Stomach (tissue), 9 donors: ENCODE data around the gene BICRA. TPM values are rescaled to one million over a fixed set of nuclear protein-coding genes. Genes with fewer than 3 reads are reported as not detected.
A peak's percentile ranks its signal among the peaks of the same experiment; 100 is the strongest.

ENCODE experiments used
- DNase-seq, 2 donors: peaks; one replicate each; pipeline versions ENCODE4 v3.0.0 to v3.0.0-alpha.2; 2013 to 2019
- H3K27ac ChIP-seq, 5 donors: fragments of 200-600 bp in 4 of 5; sonication (generic) in 4 of 5; one replicate each; pipeline ENCODE4 v1.5.1; 2013 to 2019; ENCODE audit warnings: mild to moderate bottlenecking in 1 of 5, moderate library complexity in 1 of 5
- H3K27me3 ChIP-seq, 3 donors: fragments of 200-600 bp; sonication (generic); one replicate each; pipeline ENCODE4 v1.5.1; 2017 to 2019; ENCODE audit warnings: mixed run types in 1 of 3
- H3K36me3 ChIP-seq, 4 donors: fragments of 200-600 bp; sonication (generic); 1 replicate in 3 of 4; 2 replicates in 1 of 4; pipeline ENCODE4 v1.5.1; 2016 to 2019
- H3K4me1 ChIP-seq, 4 donors: fragments of 200-600 bp; sonication (generic); one replicate each; pipeline ENCODE4 v1.5.1; 2016 to 2019
- H3K4me3 ChIP-seq, 4 donors: fragments of 200-600 bp; sonication (generic) in 3 of 4; one replicate each; pipeline ENCODE4 v1.5.1; 2016 to 2019; ENCODE audit warnings: mild to moderate bottlenecking in 1 of 4
- H3K9me3 ChIP-seq, 4 donors: fragments of 200-600 bp; sonication (generic); one replicate each; pipeline ENCODE4 v1.5.1; 2016 to 2019
- CTCF ChIP-seq, 7 experiments: fragments of 450-650 bp in 4 of 7; fragments of 200-600 bp in 3 of 7; sonication (generic) in 3 of 7; IDR thresholded peaks; one replicate each; pipeline ENCODE4 v1.5.1; 2016 to 2019; ENCODE audit warnings: antibody characterized with exemption in 7 of 7, control low read depth in 2 of 7, mild to moderate bottlenecking in 1 of 7
- EP300 ChIP-seq: sonication (generic); formaldehyde crosslinking; IDR thresholded peaks from one replicate; pipeline ENCODE4 v1.6.1; 2017; ENCODE audit warnings: antibody characterized with exemption
- POLR2A ChIP-seq, 4 donors: fragments of 450-650 bp; IDR thresholded peaks; one replicate each; pipeline ENCODE4 v1.6.1; 2016; ENCODE audit warnings: antibody characterized with exemption in 4 of 4, control low read depth in 2 of 4, mild to moderate bottlenecking in 1 of 4, moderate library complexity in 1 of 4
- POLR2AphosphoS5 ChIP-seq, 3 donors: sonication (generic); formaldehyde crosslinking; IDR thresholded peaks; one replicate each; pipeline ENCODE4 v1.6.1; 2016; ENCODE audit warnings: antibody characterized with exemption in 3 of 3
- WGBS, 5 donors: extraction: QIAGEN DNeasy Blood & Tissue Kit in 3 of 5; methylation state at CpG; one replicate each; pipeline versions ENCODE4 v1.1.5 to v1.1.7; 2013 to 2018; 5-methylcytosine and 5-hydroxymethylcytosine counted together
- intact Hi-C: fragments of 100-400 bp; cut with DNase I; formaldehyde crosslinking; loops from one replicate; pipeline ENCODE4 v1.15.1; 2023; ENCODE audit warnings: low total_unique reads
- polyA plus RNA-seq, 3 donors: library from polyadenylated mRNA; stranded (reverse); fragments of 200-250 nt; gene quantifications; one replicate each; pipeline ENCODE4 v1.2.3, GENCODE V29; 2013
- total RNA-seq, 5 donors: library from RNA; depleted of rRNA; stranded (reverse); fragments of >200 nt; gene quantifications; one replicate each; pipeline versions ENCODE4 v1.1.0 to v1.2.3, GENCODE V29; 2014 to 2016
- donor health status: healthy with polysubstance abuse.
- donor health status: Bipolar disorder and iron deficiency.
- donor health status: healthy.

BICRA gene
- total and polyA plus RNA-seq, 8 donors = 2.7 to 13.4 (median 9.5) TPM

GRCh38 chr19:47680858-47681332 is 72.0 kb downstream of the BICRA start:
- Histone ChIP-seq H3K27me3 (no peaks in the 10 kb centered on the region), H3K9me3 (no peaks in the 10 kb centered on the region), H3K27ac (no peak overlapping the region), H3K36me3 (peaks cover 32 to 87% (median 85%) of the 10 kb centered on the region in 4 donors), H3K4me1 (peaks cover 0 to 22% (median 16%) of the 10 kb centered on the region in 4 donors), H3K4me3 (no peak overlapping the region)
- WGBS, 5 donors = 71 to 89% (median 83%) methylated on average over 8 to 34 of the region's 34 CpGs
- DNase-seq = no peak
- TF ChIP-seq POLR2AphosphoS5 (IDR thresholded peaks at IDR 0.05) (no peak), EP300 (no peak), POLR2A (IDR thresholded peaks at IDR 0.05) (no peak), CTCF (IDR thresholded peaks at IDR 0.05) (no peak)
- intact Hi-C loops = no loop called here

- Histone ChIP-seq H3K9me3 (no peaks in the 10 kb centered on the region), H3K27ac (no peak overlapping the region), H3K4me1 (peaks cover 0 to 22% (median 16%) of the 10 kb centered on the region in 4 donors), H3K27me3 (no peaks in the 10 kb centered on the region), H3K4me3 (no peak overlapping the region), H3K36me3 (peaks cover 30 to 87% (median 84%) of the 10 kb centered on the region in 4 donors)
- TF ChIP-seq EP300 = no peak
- no peak for TF ChIP-seq POLR2AphosphoS5 (IDR thresholded peaks at IDR 0.05)
- TF ChIP-seq CTCF (IDR thresholded peaks at IDR 0.05) = no peak
- WGBS, 5 donors = 77 to 88% (median 78%) methylated on average over 6 of the region's 6 CpGs
- no peak for DNase-seq
- intact Hi-C loops = no loop called here
Measured at GRCh38 chr19:47681388-47681787, 72.5 kb downstream of the BICRA start.

- DNase-seq = no peak
- WGBS, 5 donors = 92 to 96% (median 95%) methylated on average over 13 to 23 of the region's 23 CpGs
- Histone ChIP-seq H3K4me3 (no peak overlapping the region), H3K27ac (no peak overlapping the region), H3K36me3 (peaks cover 27 to 86% (median 81%) of the 10 kb centered on the region in 4 donors), H3K4me1 (peaks cover 0 to 22% (median 16%) of the 10 kb centered on the region in 4 donors), H3K9me3 (no peaks in the 10 kb centered on the region), H3K27me3 (no peaks in the 10 kb centered on the region)
- TF ChIP-seq POLR2AphosphoS5 (IDR thresholded peaks at IDR 0.05) (no peak), CTCF (IDR thresholded peaks at IDR 0.05) (no peak), POLR2A (IDR thresholded peaks at IDR 0.05) (no peak), EP300 (no peak)
- intact Hi-C loops = no loop called here
Measured at GRCh38 chr19:47681936-47682335, 73.0 kb downstream of the BICRA start.

GRCh38 chr19:47682939-47683338 is 74.0 kb downstream of the BICRA start:
- Histone ChIP-seq H3K27ac (peak overlapping the region in 4 of 5 donors; percentile 37 to 62 (median 50)), H3K27me3 (no peaks in the 10 kb centered on the region), H3K9me3 (no peaks in the 10 kb centered on the region), H3K36me3 (peaks cover 20 to 76% (median 72%) of the 10 kb centered on the region in 4 donors), H3K4me3 (no peak overlapping the region), H3K4me1 (peaks cover 0 to 22% (median 16%) of the 10 kb centered on the region in 4 donors)
- intact Hi-C loops = no loop called here
- 28 to 52% (median 35%) methylated on average over 6 of the region's 6 CpGs for WGBS, 5 donors
- TF ChIP-seq POLR2A (IDR thresholded peaks at IDR 0.05) = no peak
- no peak for TF ChIP-seq EP300
- peak in 1 of 3 donors; percentile 49 for TF ChIP-seq POLR2AphosphoS5 (IDR thresholded peaks at IDR 0.05)
- DNase-seq = peak in 1 of 2 donors; percentile 71
